Esophagus (tissue), 2 donors: ENCODE results near the gene COL5A2. TPM values are rescaled to one million over a fixed set of nuclear protein-coding genes. Genes with fewer than 3 reads are reported as not detected.

ENCODE experiments used
- polyA plus RNA-seq, 2 donors: library from polyadenylated mRNA; stranded (reverse); fragments of 200-250 nt; gene quantifications; one replicate each; pipeline ENCODE4 v1.2.3, GENCODE V29; 2013
- donor health status: healthy with polysubstance abuse.
- donor health status: Bipolar disorder and iron deficiency.

The COL5A2 gene
- polyA plus RNA-seq, 2 donors = 5.5 to 6.7 TPM

Other genes with a start within 250 kb of the COL5A2 start
- 10 to 100 TPM; 11.1 to 25.2 TPM for gene COL3A1, start 205.4 kb downstream of the COL5A2 start, polyA plus RNA-seq